Endodermal cell (in vitro differentiated cells): ENCODE data around the gene SND1. TPM values are rescaled to one million over a fixed set of nuclear protein-coding genes. Genes with fewer than 3 reads are reported as not detected.

Source experiments
- DNase-seq: peaks from one replicate; pipeline ENCODE4 v3.0.0-alpha.2; 2017
- H3K27ac ChIP-seq: 2 replicates; pipeline ENCODE4 v1.5.1; 2013; ENCODE audit warnings: mild to moderate bottlenecking, low read depth, low read length, moderate library complexity
- H3K27me3 ChIP-seq: 2 replicates; pipeline ENCODE4 v1.6.1; 2013; ENCODE audit warnings: mild to moderate bottlenecking, low read length, moderate library complexity; ENCODE audit not compliant: insufficient read depth, control insufficient read depth, poor library complexity, severe bottlenecking
- H3K36me3 ChIP-seq: 2 replicates; pipeline ENCODE4 v1.7.0; 2013; ENCODE audit warnings: mild to moderate bottlenecking, low read length, moderate library complexity; ENCODE audit not compliant: control insufficient read depth, insufficient read depth
- H3K4me1 ChIP-seq: one replicate; pipeline ENCODE4 v1.7.0; 2013; ENCODE audit warnings: low read length; ENCODE audit not compliant: control insufficient read depth, insufficient read depth
- H3K4me3 ChIP-seq: 2 replicates; pipeline ENCODE4 v1.5.1; 2013; ENCODE audit warnings: mild to moderate bottlenecking, low read length, moderate library complexity
- H3K9ac ChIP-seq: 2 replicates; pipeline ENCODE4 v1.6.1; 2013; ENCODE audit warnings: mild to moderate bottlenecking, low read length, moderate library complexity; ENCODE audit not compliant: poor library complexity, severe bottlenecking; ENCODE audit errors: extremely low read depth
- H3K9me3 ChIP-seq: 2 replicates; pipeline ENCODE4 v1.6.1; 2013; ENCODE audit warnings: mild to moderate bottlenecking, low read length, moderate library complexity; ENCODE audit not compliant: control insufficient read depth
- H3K27ac Mint-ChIP-seq: 2 replicates; pipeline ENCODE4 v1.8.0; 2020; ENCODE audit warnings: mixed read lengths
- H3K27me3 Mint-ChIP-seq: 2 replicates; pipeline ENCODE4 v1.8.0; 2021; ENCODE audit warnings: mild to moderate bottlenecking, mixed read lengths; ENCODE audit not compliant: insufficient read depth
- H3K36me3 Mint-ChIP-seq: 2 replicates; pipeline ENCODE4 v1.8.0; 2020; ENCODE audit warnings: low read depth, mixed read lengths
- H3K4me1 Mint-ChIP-seq: 2 replicates; pipeline ENCODE4 v1.8.0; 2020; ENCODE audit warnings: mixed read lengths
- H3K4me3 Mint-ChIP-seq: 2 replicates; pipeline ENCODE4 v1.8.0; 2020; ENCODE audit warnings: mild to moderate bottlenecking, moderate library complexity, mixed read lengths
- H3K9me3 Mint-ChIP-seq: 2 replicates; pipeline ENCODE4 v1.8.0; 2020; ENCODE audit warnings: mild to moderate bottlenecking, mixed read lengths
- WGBS, 2 experiments: methylation state at CpG; one replicate each; pipeline versions ENCODE4 v1.1.5 to v1.1.7; 2013; ENCODE audit warnings: missing lambda C conversion rate in 2 of 2, mixed read lengths in 1 of 2; ENCODE audit not compliant: insufficient coverage in 1 of 2, insufficient read length in 1 of 2; 5-methylcytosine and 5-hydroxymethylcytosine counted together
- total RNA-seq, 2 donors: library from RNA; stranded (reverse); fragmentation: NEBNext Ultra II Directional in 1 of 2; extraction: Animal tissue kit (Norgen Biotek cat#: 25700) in 1 of 2; gene quantifications; 2 replicates in 1 of 2; 3 replicates in 1 of 2; pipeline ENCODE4 v1.2.1, GENCODE V29; 2021
- TF ChIP-seq, protein P1 (sequence below): fragments of 200-600 bp; sonication (generic); conservative IDR thresholded peaks from 2 replicates; pipeline ENCODE4 v1.5.0; 2021; ENCODE audit warnings: antibody characterized with exemption, mild to moderate bottlenecking

The SND1 gene
- total RNA-seq, 2 donors from 2014 or later, result 240 to 267 TPM

- Mint-ChIP-seq H3K4me3 (no peak overlapping the region), H3K27ac (no peak overlapping the region), H3K4me1 (peaks cover 31% of the 10 kb centered on the region), H3K27me3 (no peaks in the 10 kb centered on the region), H3K9me3 (no peaks in the 10 kb centered on the region), H3K36me3 (peaks cover 11% of the 10 kb centered on the region)
- TF ChIP-seq, protein P1, sequence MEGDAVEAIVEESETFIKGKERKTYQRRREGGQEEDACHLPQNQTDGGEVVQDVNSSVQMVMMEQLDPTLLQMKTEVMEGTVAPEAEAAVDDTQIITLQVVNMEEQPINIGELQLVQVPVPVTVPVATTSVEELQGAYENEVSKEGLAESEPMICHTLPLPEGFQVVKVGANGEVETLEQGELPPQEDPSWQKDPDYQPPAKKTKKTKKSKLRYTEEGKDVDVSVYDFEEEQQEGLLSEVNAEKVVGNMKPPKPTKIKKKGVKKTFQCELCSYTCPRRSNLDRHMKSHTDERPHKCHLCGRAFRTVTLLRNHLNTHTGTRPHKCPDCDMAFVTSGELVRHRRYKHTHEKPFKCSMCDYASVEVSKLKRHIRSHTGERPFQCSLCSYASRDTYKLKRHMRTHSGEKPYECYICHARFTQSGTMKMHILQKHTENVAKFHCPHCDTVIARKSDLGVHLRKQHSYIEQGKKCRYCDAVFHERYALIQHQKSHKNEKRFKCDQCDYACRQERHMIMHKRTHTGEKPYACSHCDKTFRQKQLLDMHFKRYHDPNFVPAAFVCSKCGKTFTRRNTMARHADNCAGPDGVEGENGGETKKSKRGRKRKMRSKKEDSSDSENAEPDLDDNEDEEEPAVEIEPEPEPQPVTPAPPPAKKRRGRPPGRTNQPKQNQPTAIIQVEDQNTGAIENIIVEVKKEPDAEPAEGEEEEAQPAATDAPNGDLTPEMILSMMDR, result no peak
- H3K27me3 ChIP-seq, result no peaks in the 10 kb centered on the region
- H3K9me3 ChIP-seq, result no peaks in the 10 kb centered on the region
- no peak overlapping the region for H3K9ac ChIP-seq
- H3K4me1 ChIP-seq, result peaks cover 30% of the 10 kb centered on the region
- H3K36me3 ChIP-seq, result peaks cover 32% of the 10 kb centered on the region
- DNase-seq, result no peak
- H3K27ac ChIP-seq, result no peak overlapping the region
- no peak overlapping the region for H3K4me3 ChIP-seq
- 87 to 94% methylated on average over 4 of the region's 4 CpGs for WGBS, 2 experiments
Observed at GRCh38 chr7:127897704-127898454, 245.9 kb downstream of the SND1 start.

GRCh38 chr7:127899411-127899810 lies 247.4 kb downstream of the SND1 start:
- H3K27ac ChIP-seq, result no peak overlapping the region
- H3K36me3 Mint-ChIP-seq, result peaks cover 2% of the 10 kb centered on the region
- TF ChIP-seq, protein P1, result no peak
- no peaks in the 10 kb centered on the region for H3K27me3 Mint-ChIP-seq
- 90 to 100% methylated on average over 1 to 2 of the region's 2 CpGs for WGBS, 2 experiments
- no peak overlapping the region for H3K9ac ChIP-seq
- no peaks in the 10 kb centered on the region for H3K9me3 Mint-ChIP-seq
- H3K4me1 Mint-ChIP-seq, result peaks cover 43% of the 10 kb centered on the region
- H3K4me1 ChIP-seq, result peaks cover 36% of the 10 kb centered on the region
- H3K4me3 Mint-ChIP-seq, result no peak overlapping the region
- no peak overlapping the region for H3K4me3 ChIP-seq
- no peak for DNase-seq
- H3K27me3 ChIP-seq, result no peaks in the 10 kb centered on the region
- H3K36me3 ChIP-seq, result peaks cover 22% of the 10 kb centered on the region
- no peaks in the 10 kb centered on the region for H3K9me3 ChIP-seq
- H3K27ac Mint-ChIP-seq, result no peak overlapping the region

DNA sequence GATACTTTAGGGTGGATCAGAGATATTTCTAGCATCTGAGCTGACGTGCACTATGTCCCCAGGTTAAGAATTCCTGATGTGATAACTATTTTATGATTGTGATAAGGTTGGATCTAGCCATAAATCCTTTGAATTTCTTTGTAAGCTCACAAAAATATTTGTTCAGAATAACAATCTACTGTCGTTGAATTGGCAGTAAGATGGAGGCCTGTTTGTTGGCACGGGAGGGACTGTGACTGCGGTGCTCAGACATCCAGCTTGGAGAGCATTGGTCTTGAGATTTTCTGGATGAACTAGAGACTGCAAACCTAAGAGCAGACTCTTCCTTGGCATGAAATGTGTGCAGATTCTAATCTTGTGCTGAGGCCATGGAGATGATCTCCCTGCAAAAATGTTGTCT lies 248.1 kb downstream of the SND1 start:
- H3K27ac Mint-ChIP-seq, result no peak overlapping the region

More for the DNA sequence above, 248.1 kb downstream of the SND1 start:
- no peak overlapping the region for H3K9ac ChIP-seq
- peaks cover 49% of the 10 kb centered on the region for H3K4me1 Mint-ChIP-seq
- WGBS, 2 experiments, result 95 to 100% methylated on average over 4 of the region's 4 CpGs
- peaks cover 36% of the 10 kb centered on the region for H3K4me1 ChIP-seq
- no peaks in the 10 kb centered on the region for H3K27me3 Mint-ChIP-seq
- H3K9me3 Mint-ChIP-seq, result no peaks in the 10 kb centered on the region
- no peak overlapping the region for H3K4me3 Mint-ChIP-seq
- TF ChIP-seq, protein P1, result no peak
- H3K36me3 Mint-ChIP-seq, result peaks cover 2% of the 10 kb centered on the region
- DNase-seq, result no peak
- H3K4me3 ChIP-seq, result no peak overlapping the region
- no peak overlapping the region for H3K27ac ChIP-seq
- no peaks in the 10 kb centered on the region for H3K9me3 ChIP-seq
- H3K27me3 ChIP-seq, result no peaks in the 10 kb centered on the region
- H3K36me3 ChIP-seq, result peaks cover 29% of the 10 kb centered on the region
